Activated T-cell treated with anti-CD3 and anti-CD28 coated beads, Interleukin-2, amount 50 U/mL, for 72 hours (primary cell): Measurements from ENCODE around the gene PKD1. TPM values are rescaled to one million over a fixed set of nuclear protein-coding genes. Genes with fewer than 3 reads are reported as not detected.

ENCODE experiments used
- ATAC-seq, 2 donors: fragments of 150-1000 bp; cut with Tn5 transposase; replicated peaks in 1 of 2; 2 replicates each; pipeline ENCODE4 v1.10.0; 2021; ENCODE audit warnings: moderate library complexity in 2 of 2, mild to moderate bottlenecking in 1 of 2
- DNase-seq, 2 donors: peaks; one replicate each; pipeline ENCODE4 v3.0.0; 2021 to 2022; ENCODE audit warnings: mixed read lengths in 1 of 2
- H3K27ac Mint-ChIP-seq: one replicate; pipeline ENCODE4 v1.8.0; 2022; ENCODE audit warnings: mild to moderate bottlenecking, moderate library complexity, mixed read lengths
- H3K27me3 Mint-ChIP-seq: one replicate; pipeline ENCODE4 v1.8.0; 2022; ENCODE audit warnings: low read depth, mixed read lengths
- H3K36me3 Mint-ChIP-seq, 2 donors: one replicate each; pipeline ENCODE4 v1.8.0; 2022; ENCODE audit warnings: mixed read lengths in 2 of 2, mild to moderate bottlenecking in 1 of 2; ENCODE audit not compliant: insufficient read depth in 2 of 2
- H3K4me1 Mint-ChIP-seq: one replicate; pipeline ENCODE4 v1.8.0; 2022; ENCODE audit warnings: low read depth, mixed read lengths
- H3K4me3 Mint-ChIP-seq, 2 donors: one replicate each; pipeline ENCODE4 v1.8.0; 2022; ENCODE audit warnings: mild to moderate bottlenecking in 2 of 2, mixed read lengths in 2 of 2, moderate library complexity in 2 of 2
- H3K9me3 Mint-ChIP-seq, 2 donors: one replicate each; pipeline ENCODE4 v1.8.0; 2022; ENCODE audit warnings: mixed read lengths in 2 of 2
- total RNA-seq, 2 donors: library from RNA; stranded (reverse); gene quantifications; one replicate each; pipeline ENCODE4 v1.2.3, GENCODE V29; 2022

The PKD1 gene
- total RNA-seq, 2 donors from 2014 or later, result 90.2 to 95.7 TPM

DNA sequence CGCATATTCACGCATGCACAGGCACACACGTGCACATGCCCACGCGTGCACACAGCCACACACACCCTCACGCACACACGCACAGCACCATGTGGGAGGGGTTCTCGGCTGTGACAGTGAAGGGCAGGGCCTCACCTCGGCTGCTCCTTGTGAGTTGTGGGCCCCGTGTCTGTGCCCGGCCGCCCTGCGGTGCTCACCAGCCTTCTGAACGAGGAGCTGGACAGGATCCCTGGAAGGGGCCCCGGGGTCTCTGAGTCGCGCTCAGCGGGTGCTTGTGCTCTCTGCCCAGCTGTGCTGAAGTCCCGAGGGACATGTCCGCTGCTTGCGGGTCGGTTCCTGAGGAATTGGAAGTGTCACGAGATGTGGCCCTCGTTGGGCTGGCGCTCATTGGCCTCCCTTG lies 71.8 kb downstream of the PKD1 start:
- ATAC-seq, result no peak
- Mint-ChIP-seq H3K4me1 (no peaks in the 10 kb centered on the region), H3K27ac (no peak overlapping the region), H3K4me3 (no peak overlapping the region), H3K36me3 (peaks cover 5 to 9% of the 10 kb centered on the region in 2 donors), H3K9me3 (no peaks in the 10 kb centered on the region), H3K27me3 (no peaks in the 10 kb centered on the region)
- no peak for DNase-seq

DNA sequence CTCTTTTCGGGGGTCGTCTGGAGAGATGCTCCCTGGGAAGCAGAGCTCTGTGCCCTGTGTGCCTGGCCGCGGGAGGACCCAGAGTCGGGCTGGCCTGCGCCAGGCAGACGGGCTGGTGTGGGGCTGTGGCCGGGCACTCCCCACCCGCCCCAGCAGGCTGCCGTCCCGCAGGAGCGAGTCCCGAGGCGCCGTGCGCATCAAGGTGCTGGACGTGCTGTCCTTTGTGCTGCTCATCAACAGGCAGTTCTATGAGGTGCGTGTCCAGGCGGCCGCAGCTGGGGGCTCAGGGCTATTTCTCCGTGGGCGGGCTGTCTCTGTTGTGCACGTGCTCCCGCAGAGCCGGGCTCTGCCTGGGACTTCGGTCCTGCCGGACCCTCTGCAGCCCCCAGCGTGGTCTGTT lies 72.9 kb downstream of the PKD1 start:
- ATAC-seq (no peak), DNase-seq (no peak)
- no peaks in the 10 kb centered on the region for H3K4me1 Mint-ChIP-seq
- no peaks in the 10 kb centered on the region for H3K9me3 Mint-ChIP-seq
- H3K27me3 Mint-ChIP-seq, result no peaks in the 10 kb centered on the region
- peaks cover 5 to 9% of the 10 kb centered on the region in 2 donors for H3K36me3 Mint-ChIP-seq
- H3K27ac Mint-ChIP-seq, result no peak overlapping the region
- H3K4me3 Mint-ChIP-seq, result no peak overlapping the region

DNA sequence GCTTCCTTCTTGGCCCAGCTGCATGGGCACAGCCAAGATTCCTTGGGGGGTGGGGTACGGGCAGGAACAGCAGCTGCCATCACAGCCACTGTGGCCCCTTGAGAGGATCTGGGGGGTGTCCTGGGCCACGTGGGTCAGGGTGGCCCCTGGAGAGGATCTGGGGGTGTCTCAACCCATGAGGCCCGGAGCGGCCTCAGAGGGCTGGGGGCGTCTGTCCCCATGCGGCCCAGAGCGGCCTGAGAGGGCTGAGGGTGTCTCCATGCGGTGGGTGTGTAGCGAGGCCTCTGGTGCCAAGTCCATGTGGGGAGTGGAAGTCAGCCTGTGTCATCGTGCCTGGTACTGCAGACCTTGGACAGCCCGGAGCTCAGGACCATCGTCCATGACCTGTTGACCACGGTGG lies 74.2 kb downstream of the PKD1 start:
- H3K27ac Mint-ChIP-seq, result no peak overlapping the region
- H3K36me3 Mint-ChIP-seq, result peaks cover 4 to 7% of the 10 kb centered on the region in 2 donors
- no peaks in the 10 kb centered on the region for H3K4me1 Mint-ChIP-seq
- DNase-seq, result no peak
- H3K4me3 Mint-ChIP-seq, result no peak overlapping the region
- no peak for ATAC-seq
- H3K27me3 Mint-ChIP-seq, result no peaks in the 10 kb centered on the region
- no peaks in the 10 kb centered on the region for H3K9me3 Mint-ChIP-seq

- Mint-ChIP-seq H3K9me3 (no peaks in the 10 kb centered on the region), H3K4me1 (no peaks in the 10 kb centered on the region), H3K27me3 (no peaks in the 10 kb centered on the region), H3K36me3 (peaks cover under 1 to 4% of the 10 kb centered on the region in 2 donors), H3K27ac (no peak overlapping the region), H3K4me3 (no peak overlapping the region)
- no peak for DNase-seq
- no peak for ATAC-seq
Measured at GRCh38 chr16:2061023-2061422, 74.7 kb downstream of the PKD1 start.

DNA sequence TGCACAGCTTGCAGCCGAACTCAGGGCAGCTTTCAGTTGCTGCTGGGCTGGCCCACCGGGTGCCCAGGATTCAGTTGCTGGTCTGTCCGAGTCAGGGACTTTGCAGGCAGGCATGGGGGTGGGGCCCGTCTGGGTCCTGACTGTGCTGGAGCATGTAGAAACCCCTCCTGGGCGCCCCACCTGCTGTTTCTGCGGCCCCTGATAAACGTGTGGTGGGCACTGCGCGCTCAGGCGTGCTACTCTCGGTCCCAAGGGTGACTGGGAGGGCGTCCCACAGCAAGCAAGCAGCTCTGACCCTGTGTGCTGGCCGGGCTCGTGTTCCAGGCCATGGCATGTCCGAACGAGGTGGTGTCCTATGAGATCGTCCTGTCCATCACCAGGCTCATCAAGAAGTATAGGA lies 75.4 kb downstream of the PKD1 start:
- Mint-ChIP-seq H3K4me1 (no peaks in the 10 kb centered on the region), H3K36me3 (peaks cover 0 to 3% of the 10 kb centered on the region in 2 donors), H3K27ac (no peak overlapping the region), H3K27me3 (no peaks in the 10 kb centered on the region), H3K9me3 (no peaks in the 10 kb centered on the region), H3K4me3 (no peak overlapping the region)
- no peak for ATAC-seq
- no peak for DNase-seq

- H3K9me3 Mint-ChIP-seq, result no peaks in the 10 kb centered on the region
- H3K27me3 Mint-ChIP-seq, result no peaks in the 10 kb centered on the region
Measured at GRCh38 chr16:2058872-2059271, 76.8 kb downstream of the PKD1 start.

GRCh38 chr16:2058420-2058819 lies 77.3 kb downstream of the PKD1 start:
- ATAC-seq (no peak), DNase-seq (no peak)
- Mint-ChIP-seq H3K36me3 (peaks cover 0 to 3% of the 10 kb centered on the region in 2 donors), H3K4me3 (no peak overlapping the region), H3K9me3 (no peaks in the 10 kb centered on the region), H3K4me1 (no peaks in the 10 kb centered on the region), H3K27me3 (no peaks in the 10 kb centered on the region), H3K27ac (no peak overlapping the region)

More at GRCh38 chr16:2058872-2059271, 76.8 kb downstream of the PKD1 start:
- Mint-ChIP-seq H3K27ac (no peak overlapping the region), H3K36me3 (peaks cover 0 to 3% of the 10 kb centered on the region in 2 donors), H3K4me3 (no peak overlapping the region), H3K4me1 (no peaks in the 10 kb centered on the region)
- no peak for DNase-seq
- ATAC-seq, result no peak

DNA sequence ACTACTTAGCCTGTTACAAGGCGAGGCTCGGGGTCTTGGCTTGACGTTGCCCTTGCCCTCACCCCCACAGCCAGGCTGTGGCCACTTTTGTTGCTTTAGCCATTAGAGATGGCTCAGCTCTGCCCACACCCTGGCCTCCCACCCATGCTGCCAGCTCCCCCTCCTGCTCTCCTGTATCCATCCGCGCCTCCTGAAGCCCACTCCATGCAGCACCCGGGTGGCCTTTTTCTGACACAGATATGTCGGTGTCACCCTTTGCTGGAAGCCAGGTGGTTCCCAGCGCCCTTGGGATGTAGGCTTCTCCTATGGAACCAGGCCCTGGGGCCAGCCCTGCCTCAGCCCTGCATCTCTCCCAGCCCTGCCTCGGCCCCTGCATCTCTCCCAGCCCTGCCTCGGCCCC lies 78.3 kb downstream of the PKD1 start:
- H3K4me1 Mint-ChIP-seq, result no peaks in the 10 kb centered on the region
- no peaks in the 10 kb centered on the region for H3K27me3 Mint-ChIP-seq
- DNase-seq (no peak), ATAC-seq (no peak)
- no peak overlapping the region for H3K4me3 Mint-ChIP-seq
- peaks cover 0 to 3% of the 10 kb centered on the region in 2 donors for H3K36me3 Mint-ChIP-seq
- H3K9me3 Mint-ChIP-seq, result no peaks in the 10 kb centered on the region
- H3K27ac Mint-ChIP-seq, result no peak overlapping the region

GRCh38 chr16:2056681-2057407 lies 78.9 kb downstream of the PKD1 start:
- H3K27ac Mint-ChIP-seq, result no peak overlapping the region
- H3K4me1 Mint-ChIP-seq, result no peaks in the 10 kb centered on the region
- no peak for ATAC-seq
- peaks cover 0 to 3% of the 10 kb centered on the region in 2 donors for H3K36me3 Mint-ChIP-seq
- H3K9me3 Mint-ChIP-seq, result no peaks in the 10 kb centered on the region
- H3K4me3 Mint-ChIP-seq, result no peak overlapping the region
- no peak for DNase-seq
- H3K27me3 Mint-ChIP-seq, result no peaks in the 10 kb centered on the region

- ATAC-seq (no peak), DNase-seq (no peak)
- Mint-ChIP-seq H3K4me1 (no peaks in the 10 kb centered on the region), H3K27ac (no peak overlapping the region), H3K4me3 (no peak overlapping the region), H3K27me3 (no peaks in the 10 kb centered on the region), H3K9me3 (no peaks in the 10 kb centered on the region), H3K36me3 (peaks cover 0 to 4% of the 10 kb centered on the region in 2 donors)
Measured at GRCh38 chr16:2056077-2056476, 79.6 kb downstream of the PKD1 start.

- ATAC-seq, result no peak
- peaks cover 0 to 1% of the 10 kb centered on the region in 2 donors for H3K36me3 Mint-ChIP-seq
- no peak overlapping the region for H3K4me3 Mint-ChIP-seq
- no peaks in the 10 kb centered on the region for H3K27me3 Mint-ChIP-seq
- DNase-seq, result no peak
- no peaks in the 10 kb centered on the region for H3K9me3 Mint-ChIP-seq
- no peak overlapping the region for H3K27ac Mint-ChIP-seq
- H3K4me1 Mint-ChIP-seq, result no peaks in the 10 kb centered on the region
Measured at GRCh38 chr16:2054543-2055245, 81.0 kb downstream of the PKD1 start.

GRCh38 chr16:2053897-2054296 lies 81.8 kb downstream of the PKD1 start:
- no peaks in the 10 kb centered on the region for H3K9me3 Mint-ChIP-seq
- DNase-seq (no peak), ATAC-seq (no peak)
- no peak overlapping the region for H3K27ac Mint-ChIP-seq
- H3K27me3 Mint-ChIP-seq, result no peaks in the 10 kb centered on the region
- H3K4me3 Mint-ChIP-seq, result no peak overlapping the region
- peaks cover 3% of the 10 kb centered on the region for H3K4me1 Mint-ChIP-seq
- peaks cover 0 to 1% of the 10 kb centered on the region in 2 donors for H3K36me3 Mint-ChIP-seq

DNA sequence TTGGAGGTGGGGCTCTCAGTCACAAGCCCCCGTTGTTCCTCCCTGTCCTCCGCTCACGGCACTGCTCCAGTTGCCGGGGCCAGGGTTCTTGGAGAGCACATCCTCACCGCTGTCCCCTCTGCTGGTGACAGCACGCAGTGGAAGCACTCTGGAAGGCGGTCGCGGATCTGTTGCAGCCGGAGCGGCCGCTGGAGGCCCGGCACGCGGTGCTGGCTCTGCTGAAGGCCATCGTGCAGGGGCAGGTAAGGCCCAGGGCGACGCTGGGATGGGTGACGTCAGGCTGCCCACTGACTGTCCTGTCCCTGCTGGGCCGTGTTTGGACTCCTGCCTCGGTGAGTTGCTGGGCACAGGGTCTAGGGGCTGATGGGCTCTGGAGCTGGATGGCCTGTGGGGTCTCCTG lies 82.5 kb downstream of the PKD1 start:
- Mint-ChIP-seq H3K27me3 (no peaks in the 10 kb centered on the region), H3K4me3 (no peak overlapping the region), H3K4me1 (peaks cover 10% of the 10 kb centered on the region), H3K9me3 (no peaks in the 10 kb centered on the region), H3K27ac (no peak overlapping the region), H3K36me3 (peaks cover 0 to 1% of the 10 kb centered on the region in 2 donors)
- ATAC-seq, result no peak
- no peak for DNase-seq
